ENCODE results near the gene BCLAF1.
A peak's percentile ranks its signal among the peaks of the same experiment; 100 is the strongest.

Gene BCLAF1

DNA sequence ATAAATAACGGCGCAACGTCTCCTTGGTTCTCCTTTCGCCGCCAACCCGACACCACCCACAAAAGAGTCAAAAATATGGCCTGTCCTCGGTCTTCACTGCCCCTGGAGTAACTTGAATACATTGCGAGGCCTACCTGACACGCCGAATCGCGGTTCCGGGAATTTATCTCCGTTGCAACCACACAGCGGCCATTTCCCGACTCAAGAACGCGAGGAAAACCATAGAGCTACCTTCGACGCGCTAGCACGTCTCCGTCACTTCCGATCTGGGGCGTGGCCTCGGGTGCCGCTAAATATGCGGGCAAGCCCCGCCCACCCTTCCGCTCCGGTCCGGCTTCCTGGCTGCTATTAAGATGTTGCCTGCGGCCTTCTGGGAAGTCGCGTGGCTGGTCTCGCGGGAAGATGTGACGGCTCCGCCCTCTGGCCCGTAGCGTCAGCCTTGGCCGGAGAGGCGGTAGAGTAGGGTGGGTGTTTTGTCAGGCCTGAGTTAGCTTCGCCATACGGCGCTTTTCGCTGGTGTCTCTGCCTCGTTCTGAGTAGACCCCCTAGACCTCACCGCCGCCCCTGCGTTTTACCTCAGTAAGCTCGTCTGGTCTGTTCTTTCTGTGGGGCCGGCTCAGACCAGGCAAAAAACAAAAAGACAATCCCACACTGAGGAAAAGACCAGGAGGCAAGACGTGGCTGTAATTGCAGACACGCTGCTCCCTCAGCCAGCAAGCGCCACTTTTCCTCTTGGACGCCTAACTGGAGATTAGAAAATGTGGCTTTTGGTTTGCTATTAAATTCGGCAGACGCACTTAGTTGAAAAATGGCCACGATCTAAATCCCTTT, at the start of gene BCLAF1:
BCLAF1 (minus strand) TSS at position 268 of the 831 bp plus-strand sequence. CDS start 9,980 bp downstream, outside the sequence.
- H3K9me3 ChIP-seq (ENCODE audit: insufficient read depth, low read length, severe bottlenecking), result no peaks in the 10 kb centered on the region
- H2AFZ ChIP-seq (ENCODE audit: low read depth, low read length), result peak within 1 kb of the TSS; percentile 86
- peak; percentile 99 for DNase-seq
- peak within 1 kb of the TSS; percentile 78 to 85 for H3K4me3 ChIP-seq (ENCODE audit: low read depth in 1 of 2, low read length in 2 of 2)
- peak; percentile 89 for ATAC-seq (ENCODE audit: insufficient read depth, low read depth)
- peaks cover 58% of the 10 kb centered on the region for H3K79me2 ChIP-seq (ENCODE audit: insufficient read depth, low read length)
- H3K27ac ChIP-seq (ENCODE audit: low read length), result peak within 1 kb of the TSS; percentile 98
- peaks cover 54% of the 10 kb centered on the region for H3K4me1 ChIP-seq (ENCODE audit: insufficient read depth, low read length)
- peaks cover 43% of the 10 kb centered on the region for H4K20me1 ChIP-seq (ENCODE audit: insufficient read depth, low read length)
- peak within 1 kb of the TSS; percentile 91 for H3K9ac ChIP-seq (ENCODE audit: low read depth, low read length)
- H3K27me3 ChIP-seq (ENCODE audit: insufficient read depth, low read length, poor library complexity), result no peaks in the 10 kb centered on the region
- peak within 1 kb of the TSS; percentile 75 for H3K4me2 ChIP-seq (ENCODE audit: insufficient read depth, low read length)
- H3K36me3 ChIP-seq (ENCODE audit: insufficient read depth, low read length), result peaks cover 16% of the 10 kb centered on the region
- no peak for TF ChIP-seq EZH2 (IDR thresholded peaks at IDR 0.05; ENCODE audit: borderline replicate concordance, low read depth, low read length, severe bottlenecking)
- TF ChIP-seq, protein P1, sequence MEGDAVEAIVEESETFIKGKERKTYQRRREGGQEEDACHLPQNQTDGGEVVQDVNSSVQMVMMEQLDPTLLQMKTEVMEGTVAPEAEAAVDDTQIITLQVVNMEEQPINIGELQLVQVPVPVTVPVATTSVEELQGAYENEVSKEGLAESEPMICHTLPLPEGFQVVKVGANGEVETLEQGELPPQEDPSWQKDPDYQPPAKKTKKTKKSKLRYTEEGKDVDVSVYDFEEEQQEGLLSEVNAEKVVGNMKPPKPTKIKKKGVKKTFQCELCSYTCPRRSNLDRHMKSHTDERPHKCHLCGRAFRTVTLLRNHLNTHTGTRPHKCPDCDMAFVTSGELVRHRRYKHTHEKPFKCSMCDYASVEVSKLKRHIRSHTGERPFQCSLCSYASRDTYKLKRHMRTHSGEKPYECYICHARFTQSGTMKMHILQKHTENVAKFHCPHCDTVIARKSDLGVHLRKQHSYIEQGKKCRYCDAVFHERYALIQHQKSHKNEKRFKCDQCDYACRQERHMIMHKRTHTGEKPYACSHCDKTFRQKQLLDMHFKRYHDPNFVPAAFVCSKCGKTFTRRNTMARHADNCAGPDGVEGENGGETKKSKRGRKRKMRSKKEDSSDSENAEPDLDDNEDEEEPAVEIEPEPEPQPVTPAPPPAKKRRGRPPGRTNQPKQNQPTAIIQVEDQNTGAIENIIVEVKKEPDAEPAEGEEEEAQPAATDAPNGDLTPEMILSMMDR (IDR thresholded peaks at IDR 0.05; ENCODE audit: borderline replicate concordance, extremely low read depth, low read length, poor library complexity, severe bottlenecking), result no peak

GRCh38 chr6:136338486-136338885, 48.8 kb upstream of the BCLAF1 start:
- no peaks in the 10 kb centered on the region for H3K9me3 ChIP-seq (ENCODE audit: insufficient read depth, low read length, severe bottlenecking)
- H3K9ac ChIP-seq (ENCODE audit: low read depth, low read length), result no peak overlapping the region
- ATAC-seq (ENCODE audit: insufficient read depth, low read depth) (no peak), DNase-seq (no peak)
- TF ChIP-seq, protein P1 (IDR thresholded peaks at IDR 0.05; ENCODE audit: borderline replicate concordance, extremely low read depth, low read length, poor library complexity, severe bottlenecking), result peak; percentile 14
- no peak for TF ChIP-seq EZH2 (IDR thresholded peaks at IDR 0.05; ENCODE audit: borderline replicate concordance, low read depth, low read length, severe bottlenecking)
- H3K27ac ChIP-seq (ENCODE audit: low read length), result no peak overlapping the region
- no peaks in the 10 kb centered on the region for H3K79me2 ChIP-seq (ENCODE audit: insufficient read depth, low read length)
- H3K36me3 ChIP-seq (ENCODE audit: insufficient read depth, low read length), result no peaks in the 10 kb centered on the region
- H3K4me2 ChIP-seq (ENCODE audit: insufficient read depth, low read length), result no peak overlapping the region
- H2AFZ ChIP-seq (ENCODE audit: low read depth, low read length), result no peak overlapping the region
- H4K20me1 ChIP-seq (ENCODE audit: insufficient read depth, low read length), result no peaks in the 10 kb centered on the region
- H3K4me3 ChIP-seq (ENCODE audit: low read depth in 1 of 2, low read length in 2 of 2), result no peak overlapping the region
- H3K27me3 ChIP-seq (ENCODE audit: insufficient read depth, low read length, poor library complexity), result peaks cover 7% of the 10 kb centered on the region
- H3K4me1 ChIP-seq (ENCODE audit: insufficient read depth, low read length), result no peaks in the 10 kb centered on the region

GRCh38 chr6:136337606-136338005, 48.0 kb upstream of the BCLAF1 start:
- Histone ChIP-seq H3K27ac (ENCODE audit: low read length) (no peak overlapping the region), H3K36me3 (ENCODE audit: insufficient read depth, low read length) (no peaks in the 10 kb centered on the region), H3K4me2 (ENCODE audit: insufficient read depth, low read length) (no peak overlapping the region), H3K4me3 (ENCODE audit: low read depth in 1 of 2, low read length in 2 of 2) (no peak overlapping the region), H3K4me1 (ENCODE audit: insufficient read depth, low read length) (no peaks in the 10 kb centered on the region), H2AFZ (ENCODE audit: low read depth, low read length) (no peak overlapping the region), H3K27me3 (ENCODE audit: insufficient read depth, low read length, poor library complexity) (peaks cover 12% of the 10 kb centered on the region), H3K9me3 (ENCODE audit: insufficient read depth, low read length, severe bottlenecking) (no peaks in the 10 kb centered on the region), H3K9ac (ENCODE audit: low read depth, low read length) (no peak overlapping the region), H4K20me1 (ENCODE audit: insufficient read depth, low read length) (no peaks in the 10 kb centered on the region), H3K79me2 (ENCODE audit: insufficient read depth, low read length) (no peaks in the 10 kb centered on the region)
- DNase-seq, result no peak
- TF ChIP-seq, protein P1 (IDR thresholded peaks at IDR 0.05; ENCODE audit: borderline replicate concordance, extremely low read depth, low read length, poor library complexity, severe bottlenecking), result no peak
- no peak for TF ChIP-seq EZH2 (IDR thresholded peaks at IDR 0.05; ENCODE audit: borderline replicate concordance, low read depth, low read length, severe bottlenecking)
- ATAC-seq (ENCODE audit: insufficient read depth, low read depth), result no peak

All from DND-41 (cell line).